Erythroblast (primary cell): ENCODE data around the gene G2E3.
"Not testable (repeated sequence)": the region's sequence is repeated elsewhere in the genome, so short reads cannot be mapped to it uniquely, and the experiment has no call there.

ENCODE experiments used
- DNase-seq, 2 experiments: peaks; one replicate each; lab custom pipeline; 2025; lab: John Stamatoyannopoulos, UW
- GATA1 ChIP-seq: IDR thresholded peaks from 2 replicates; pipeline ENCODE4 v1.6.1; 2011; ENCODE audit warnings: low read depth, mild to moderate bottlenecking, control low read depth, low read length, moderate library complexity
- POLR2A ChIP-seq: IDR thresholded peaks from 2 replicates; pipeline ENCODE4 v1.6.1; 2011; ENCODE audit warnings: mild to moderate bottlenecking, low read length

G2E3 gene

GRCh38 chr14:30533126-30533525 lies 25.8 kb upstream of the G2E3 start:
- no peak for DNase-seq
- TF ChIP-seq POLR2A (no peak), GATA1 (no peak)

GRCh38 chr14:30541318-30541717 lies 17.6 kb upstream of the G2E3 start:
- no peak for TF ChIP-seq GATA1
- TF ChIP-seq POLR2A, result no peak
- no peak for DNase-seq

GRCh38 chr14:30546735-30547134 lies 12.2 kb upstream of the G2E3 start:
- DNase-seq, result not testable (repeated sequence)

GRCh38 chr14:30547388-30548048 lies 11.4 kb upstream of the G2E3 start:
- no peak for DNase-seq
- TF ChIP-seq GATA1 (no peak), POLR2A (no peak)

GRCh38 chr14:30550335-30550734 lies 8.6 kb upstream of the G2E3 start:
- DNase-seq, result no peak

GRCh38 chr14:30551460-30551859 lies 7.5 kb upstream of the G2E3 start:
- TF ChIP-seq GATA1, result no peak
- no peak for TF ChIP-seq POLR2A
- no peak for DNase-seq

More at GRCh38 chr14:30550335-30550734, 8.6 kb upstream of the G2E3 start:
- TF ChIP-seq POLR2A, result no peak
- TF ChIP-seq GATA1, result no peak

- TF ChIP-seq GATA1 (no peak), POLR2A (no peak)
- no peak for DNase-seq
Observed at GRCh38 chr14:30553311-30553989, 5.5 kb upstream of the G2E3 start.

- DNase-seq, result no peak
- TF ChIP-seq GATA1 (no peak), POLR2A (no peak)
Observed at GRCh38 chr14:30558362-30558674, 640 bp upstream of the G2E3 start.

- no peak for TF ChIP-seq GATA1
- TF ChIP-seq POLR2A, result no peak
- peak; percentile 52 to 69 for DNase-seq
Observed at GRCh38 chr14:30559638-30560091, 707 bp downstream of the G2E3 start.

GRCh38 chr14:30560581-30560980 lies 1.6 kb downstream of the G2E3 start:
- no peak for TF ChIP-seq POLR2A
- TF ChIP-seq GATA1, result no peak
- DNase-seq, result peak in 1 of 2 experiments; percentile 6

- DNase-seq, result no peak
- TF ChIP-seq POLR2A (no peak), GATA1 (no peak)
Observed at GRCh38 chr14:30564235-30564867, 5.4 kb downstream of the G2E3 start.

- peak in 1 of 2 experiments; percentile 6 for DNase-seq
- TF ChIP-seq POLR2A (no peak), GATA1 (no peak)
Observed at GRCh38 chr14:30564868-30565248, 5.9 kb downstream of the G2E3 start.

GRCh38 chr14:30569216-30569902 lies 10.4 kb downstream of the G2E3 start:
- no peak for DNase-seq
- no peak for TF ChIP-seq POLR2A
- TF ChIP-seq GATA1, result no peak

GRCh38 chr14:30569903-30570226 lies 10.9 kb downstream of the G2E3 start:
- TF ChIP-seq POLR2A (no peak), GATA1 (no peak)
- DNase-seq, result no peak

GRCh38 chr14:30572237-30572636 lies 13.3 kb downstream of the G2E3 start:
- TF ChIP-seq POLR2A, result no peak
- no peak for TF ChIP-seq GATA1
- DNase-seq, result no peak
